IPS-18a (cell line): ENCODE data around the gene ZBTB32.

Source experiments
- H3K27ac ChIP-seq: one replicate; pipeline ENCODE4 v1.5.1; 2013; ENCODE audit warnings: low read length
- H3K27me3 ChIP-seq: one replicate; pipeline ENCODE4 v1.6.1; 2013; ENCODE audit warnings: mild to moderate bottlenecking, low read length; ENCODE audit not compliant: control insufficient read depth, insufficient read depth
- H3K36me3 ChIP-seq: one replicate; pipeline ENCODE4 v1.6.1; 2013; ENCODE audit warnings: low read depth, low read length; ENCODE audit not compliant: control insufficient read depth
- H3K4me1 ChIP-seq: one replicate; pipeline ENCODE4 v1.6.1; 2013; ENCODE audit warnings: low read depth, low read length; ENCODE audit not compliant: control insufficient read depth
- H3K4me3 ChIP-seq: one replicate; pipeline ENCODE4 v1.5.1; 2013; ENCODE audit warnings: low read length
- H3K9ac ChIP-seq: one replicate; pipeline ENCODE4 v1.6.1; 2013; ENCODE audit warnings: mild to moderate bottlenecking, low read length, moderate library complexity
- H3K9me3 ChIP-seq: one replicate; pipeline ENCODE4 v1.6.1; 2013; ENCODE audit warnings: low read depth, low read length; ENCODE audit not compliant: control insufficient read depth

Gene ZBTB32

DNA sequence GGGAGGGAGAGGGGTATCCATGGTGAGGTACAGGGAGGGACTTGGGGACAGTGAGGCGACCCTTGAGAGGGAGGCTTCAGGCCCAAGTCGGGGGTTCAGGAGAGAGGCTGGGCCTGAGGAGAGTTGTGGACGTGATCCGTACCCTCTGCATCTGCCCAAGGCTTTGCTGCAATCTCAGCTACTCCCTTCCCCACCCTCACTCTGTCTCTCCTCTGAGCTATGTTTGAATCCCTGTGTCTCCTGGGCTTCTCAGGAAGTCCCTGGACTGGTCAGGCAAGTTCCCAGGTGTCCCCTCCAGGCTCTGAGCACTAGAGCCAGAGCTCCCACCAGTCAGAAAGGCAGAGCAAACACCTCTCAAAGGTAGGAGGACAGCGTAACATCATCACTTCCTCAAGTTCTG lies 45.8 kb downstream of the ZBTB32 start:
- Histone ChIP-seq H3K9ac (no peak overlapping the region), H3K9me3 (no peaks in the 10 kb centered on the region), H3K4me3 (no peak overlapping the region), H3K36me3 (no peaks in the 10 kb centered on the region), H3K27ac (no peak overlapping the region), H3K27me3 (no peaks in the 10 kb centered on the region), H3K4me1 (no peaks in the 10 kb centered on the region)

DNA sequence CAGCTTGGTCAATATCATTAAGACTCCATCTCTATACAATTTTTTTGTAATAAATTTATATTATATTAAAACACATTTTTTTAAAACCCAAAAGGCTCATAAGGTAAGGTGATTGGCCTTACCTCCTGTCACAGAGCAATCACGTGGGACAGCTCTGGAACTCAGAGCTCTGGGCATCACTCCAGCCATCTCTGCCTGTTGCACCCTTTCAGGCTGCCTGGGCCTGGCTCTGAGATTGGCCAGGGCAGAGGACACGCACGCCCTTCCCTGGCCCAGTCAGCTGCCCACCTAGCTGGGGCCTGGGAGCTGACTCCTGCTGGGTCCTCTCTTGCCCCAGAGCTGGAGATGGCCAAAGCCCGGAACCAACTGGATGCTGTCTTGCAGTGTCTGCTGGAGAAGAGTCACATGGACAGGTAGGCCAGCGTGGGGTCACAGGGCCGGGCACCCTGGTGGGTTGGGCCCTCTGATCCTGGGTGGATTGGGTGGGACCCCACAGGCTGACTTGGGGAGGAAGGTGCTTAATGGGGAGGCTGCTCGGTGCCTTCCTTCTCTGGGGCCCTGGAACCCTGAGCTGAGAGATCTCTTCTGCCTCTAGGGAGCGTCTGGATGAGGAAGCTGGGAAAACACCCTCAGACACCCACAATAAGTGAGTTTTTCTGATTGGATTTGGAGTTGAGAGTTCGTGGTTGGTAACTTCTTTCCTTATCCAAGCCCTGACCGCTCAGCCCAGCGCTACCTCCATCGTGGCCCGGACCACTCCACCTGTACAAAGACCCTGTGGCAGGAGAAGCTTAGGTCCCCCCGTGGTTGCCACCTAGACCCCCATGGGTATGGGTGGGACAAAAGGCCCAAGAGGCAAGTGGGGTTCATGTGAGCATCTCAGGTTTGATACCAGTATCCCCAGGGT lies 47.7 kb downstream of the ZBTB32 start:
- Histone ChIP-seq H3K9ac (no peak overlapping the region), H3K4me1 (peaks cover under 1% of the 10 kb centered on the region), H3K9me3 (no peaks in the 10 kb centered on the region), H3K27me3 (no peaks in the 10 kb centered on the region), H3K36me3 (no peaks in the 10 kb centered on the region), H3K27ac (no peak overlapping the region), H3K4me3 (no peak overlapping the region)

DNA sequence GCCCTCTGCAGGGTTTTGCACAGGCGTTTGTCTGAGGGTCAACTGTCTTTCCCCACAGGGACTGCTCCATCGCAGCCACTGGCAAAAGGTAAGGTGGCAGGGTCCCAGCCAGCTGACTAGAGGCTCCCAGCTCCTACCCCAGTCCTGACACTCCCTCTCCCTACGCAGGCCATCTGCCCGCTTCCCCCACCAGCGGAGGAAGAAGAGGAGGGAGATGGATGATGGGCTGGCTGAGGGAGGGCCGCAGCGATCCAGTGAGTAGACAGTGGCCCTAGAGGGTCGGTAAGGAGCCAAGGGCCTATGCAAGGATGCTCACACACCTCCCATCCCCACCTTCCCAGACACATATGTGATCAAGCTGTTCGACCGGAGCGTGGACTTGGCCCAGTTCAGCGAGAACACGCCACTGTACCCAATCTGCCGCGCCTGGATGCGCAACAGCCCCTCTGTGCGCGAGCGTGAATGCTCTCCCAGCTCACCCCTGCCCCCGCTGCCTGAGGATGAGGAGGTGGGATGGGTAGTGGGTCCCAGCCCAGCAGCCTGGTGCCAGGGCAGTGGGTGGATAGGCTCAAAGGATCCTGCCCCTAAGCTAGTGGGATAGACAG lies 48.5 kb downstream of the ZBTB32 start:
- Histone ChIP-seq H3K4me3 (no peak overlapping the region), H3K9me3 (no peaks in the 10 kb centered on the region), H3K27me3 (no peaks in the 10 kb centered on the region), H3K36me3 (no peaks in the 10 kb centered on the region), H3K4me1 (peaks cover 4% of the 10 kb centered on the region), H3K9ac (no peak overlapping the region), H3K27ac (no peak overlapping the region)

GRCh38 chr19:35753634-35754369 lies 49.4 kb downstream of the ZBTB32 start:
- Histone ChIP-seq H3K9me3 (no peaks in the 10 kb centered on the region), H3K27ac (no peak overlapping the region), H3K4me1 (peaks cover 4% of the 10 kb centered on the region), H3K27me3 (no peaks in the 10 kb centered on the region), H3K4me3 (no peak overlapping the region), H3K36me3 (no peaks in the 10 kb centered on the region), H3K9ac (no peak overlapping the region)

DNA sequence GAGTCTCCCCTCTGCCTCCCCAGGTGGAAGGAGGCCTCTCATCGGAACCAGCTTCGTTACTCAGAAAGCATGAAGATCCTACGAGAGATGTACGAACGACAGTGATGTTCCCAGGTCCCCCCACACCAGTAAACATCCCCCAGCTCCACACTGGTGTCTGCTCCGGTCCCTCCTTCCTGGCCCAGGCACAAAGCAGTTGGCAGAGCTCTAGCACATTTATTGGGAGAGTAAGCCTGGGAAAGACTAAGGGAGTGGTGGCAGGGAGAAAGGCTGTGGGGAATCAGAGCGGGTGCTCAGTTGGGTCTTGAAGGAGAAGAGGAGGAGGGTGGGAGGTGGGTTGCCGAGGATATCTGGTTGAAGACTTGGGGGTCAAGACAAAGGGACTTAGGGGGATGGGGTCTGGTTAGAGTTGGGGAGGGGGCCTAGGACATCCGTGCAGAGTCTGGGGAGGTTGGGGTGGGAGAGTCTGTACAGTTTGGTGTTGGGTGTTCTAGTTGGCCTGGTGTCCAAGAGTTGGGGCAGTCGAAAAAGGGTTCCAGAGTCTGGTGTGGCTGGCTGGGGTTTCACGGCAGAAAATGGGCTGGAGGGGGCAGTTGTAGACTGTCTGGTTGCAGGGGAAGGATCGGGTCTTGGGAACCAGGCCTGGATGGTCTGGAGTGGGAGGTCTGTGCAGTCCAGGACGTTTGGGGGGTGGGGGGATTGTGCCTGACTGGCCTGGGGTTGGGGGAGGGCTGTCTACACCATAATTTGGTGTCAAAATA lies 50.2 kb downstream of the ZBTB32 start:
- Histone ChIP-seq H3K4me3 (no peak overlapping the region), H3K9me3 (no peaks in the 10 kb centered on the region), H3K27ac (no peak overlapping the region), H3K36me3 (no peaks in the 10 kb centered on the region), H3K4me1 (peaks cover 4% of the 10 kb centered on the region), H3K9ac (no peak overlapping the region), H3K27me3 (no peaks in the 10 kb centered on the region)

DNA sequence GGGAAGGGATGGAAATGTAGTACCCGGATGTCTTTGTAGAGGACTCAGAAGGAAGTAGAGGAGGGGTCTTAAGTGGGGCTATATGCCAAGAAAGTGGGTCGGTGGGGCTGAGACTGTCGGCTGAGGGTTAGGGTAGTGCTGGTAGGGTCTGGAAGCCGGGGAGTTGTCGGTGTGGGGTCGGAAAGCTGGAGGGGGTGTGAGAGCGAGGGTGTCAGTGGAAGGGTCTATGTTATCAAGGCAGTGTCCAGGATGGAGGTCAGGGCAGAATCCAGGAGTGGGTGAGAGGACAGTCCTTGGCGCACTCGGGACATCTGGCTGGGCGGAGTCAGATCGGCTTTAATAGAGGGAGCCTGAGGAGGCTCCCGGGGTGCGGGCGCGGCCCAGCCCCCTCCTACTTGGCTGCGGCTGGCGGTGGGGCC lies 50.8 kb downstream of the ZBTB32 start:
- H3K4me3 ChIP-seq: no peak overlapping the region

GRCh38 chr19:35755550-35756376 lies 51.4 kb downstream of the ZBTB32 start:
- H3K27ac ChIP-seq: no peak overlapping the region
- no peaks in the 10 kb centered on the region for H3K36me3 ChIP-seq
- no peaks in the 10 kb centered on the region for H3K27me3 ChIP-seq
- no peaks in the 10 kb centered on the region for H3K9me3 ChIP-seq
- H3K9ac ChIP-seq: no peak overlapping the region
- H3K4me1 ChIP-seq: peaks cover 4% of the 10 kb centered on the region
- no peak overlapping the region for H3K4me3 ChIP-seq

More for the DNA sequence above, 50.8 kb downstream of the ZBTB32 start:
- Histone ChIP-seq H3K4me1 (peaks cover 4% of the 10 kb centered on the region), H3K9me3 (no peaks in the 10 kb centered on the region), H3K36me3 (no peaks in the 10 kb centered on the region), H3K27me3 (no peaks in the 10 kb centered on the region), H3K9ac (no peak overlapping the region), H3K27ac (no peak overlapping the region)

DNA sequence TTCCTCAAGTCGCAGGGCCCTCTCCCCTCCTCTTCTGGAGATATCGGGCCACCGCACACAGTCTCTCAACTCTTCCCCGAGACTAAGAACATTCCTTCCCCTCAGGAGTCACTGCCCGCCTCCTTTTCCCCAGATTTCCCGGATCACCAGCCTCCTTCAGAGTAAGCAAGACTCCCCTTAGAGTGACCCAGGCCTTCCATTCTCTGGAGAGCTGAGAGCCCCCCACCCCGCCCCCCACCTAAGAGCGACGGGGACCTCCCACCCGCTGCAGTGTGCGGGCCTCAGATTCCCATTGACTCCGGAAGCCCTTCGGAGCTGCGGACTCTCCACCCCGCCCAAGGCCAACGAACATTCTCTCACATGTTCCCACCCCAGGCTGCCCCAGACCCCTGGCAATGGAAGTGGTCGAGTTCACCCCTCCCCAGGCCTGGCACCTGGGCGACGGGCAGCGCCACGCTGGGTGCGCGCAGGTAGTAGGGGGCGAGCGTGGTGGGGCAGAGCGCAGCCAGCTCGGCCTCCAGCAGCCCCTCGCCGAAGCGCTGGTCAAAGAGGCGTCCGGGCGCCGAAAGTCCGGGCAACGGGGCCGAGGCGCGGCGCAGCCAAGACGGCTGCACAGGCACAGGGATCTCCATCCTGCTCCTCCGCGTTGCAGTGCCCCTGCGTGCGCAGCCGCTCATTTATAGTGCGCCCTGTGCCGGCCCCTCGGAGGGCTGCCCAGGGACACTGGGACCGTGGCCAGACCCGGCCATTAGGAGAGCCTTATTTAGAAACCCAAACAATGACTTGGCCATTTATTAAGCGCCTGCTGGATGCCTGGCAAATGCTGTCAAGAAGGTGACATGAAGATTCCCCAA lies 52.2 kb downstream of the ZBTB32 start, which contains the start of gene HSPB6:
HSPB6 (minus strand) TSS at position 653 of the 854 bp plus-strand sequence; CDS start at position 632, 21 bp downstream.
- Histone ChIP-seq H3K9me3 (no peaks in the 10 kb centered on the region), H3K36me3 (no peaks in the 10 kb centered on the region), H3K27me3 (no peaks in the 10 kb centered on the region), H3K9ac (peak within 1 kb of the TSS; percentile 70), H3K27ac (peak within 1 kb of the TSS; percentile 30), H3K4me1 (peaks cover 4% of the 10 kb centered on the region), H3K4me3 (peak within 1 kb of the TSS; percentile 100)

- Histone ChIP-seq H3K4me1 (peaks cover 4% of the 10 kb centered on the region), H3K4me3 (peak overlapping the region; percentile 100), H3K27me3 (no peaks in the 10 kb centered on the region), H3K27ac (peak overlapping the region; percentile 30), H3K9me3 (no peaks in the 10 kb centered on the region), H3K9ac (peak overlapping the region; percentile 70), H3K36me3 (peaks cover 7% of the 10 kb centered on the region)
Observed at GRCh38 chr19:35757231-35757748, 52.9 kb downstream of the ZBTB32 start.
